GM12892 (cell line): Measurements from ENCODE around the gene CD302.
"Not testable (repeated sequence)": the region's sequence is repeated elsewhere in the genome, so short reads cannot be mapped to it uniquely, and the experiment has no call there.

Experiments used
- DNase-seq: peaks from one replicate; pipeline ENCODE4 v3.0.0; 2011; ENCODE audit not compliant: insufficient read length
- FAIRE-seq: peaks from 2 replicates; lab custom pipeline; 2011; peaks lifted over from hg19 to GRCh38; lab: Jason Lieb, UNC
- POLR2A ChIP-seq: IDR thresholded peaks from 2 replicates; pipeline ENCODE4 v1.6.1; 2011; ENCODE audit warnings: low read depth, low read length, control low read depth
- POLR2AphosphoS5 ChIP-seq: IDR thresholded peaks from 2 replicates; pipeline ENCODE4 v1.6.1; 2011; ENCODE audit warnings: low read depth, low read length, control low read depth
- TAF1 ChIP-seq: IDR thresholded peaks from 2 replicates; pipeline ENCODE4 v1.6.1; 2011; ENCODE audit warnings: low read depth, mild to moderate bottlenecking, control low read depth, low read length, borderline replicate concordance

Gene CD302

DNA sequence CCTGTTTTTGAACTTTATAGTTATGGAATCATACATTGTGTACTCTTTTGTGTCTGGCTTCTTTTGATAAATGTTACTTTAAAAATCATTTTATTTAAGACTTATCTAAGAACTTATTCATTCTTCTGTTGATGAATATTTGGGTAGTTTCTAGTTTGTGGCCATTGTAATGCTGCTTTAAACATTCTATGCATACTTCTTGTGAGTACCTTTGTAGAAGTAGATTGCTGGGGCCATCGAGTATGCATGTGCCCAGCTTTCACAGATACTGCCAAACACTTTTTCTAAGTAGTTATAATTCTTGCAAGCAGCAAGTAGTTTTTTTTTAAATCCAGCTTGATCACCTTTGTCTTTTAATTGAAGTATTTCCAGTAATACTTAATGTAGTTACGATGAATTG, 11.1 kb downstream of the CD302 start:
- TF ChIP-seq POLR2AphosphoS5 (no peak), POLR2A (no peak), TAF1 (no peak)
- DNase-seq (no peak), FAIRE-seq (no peak)

DNA sequence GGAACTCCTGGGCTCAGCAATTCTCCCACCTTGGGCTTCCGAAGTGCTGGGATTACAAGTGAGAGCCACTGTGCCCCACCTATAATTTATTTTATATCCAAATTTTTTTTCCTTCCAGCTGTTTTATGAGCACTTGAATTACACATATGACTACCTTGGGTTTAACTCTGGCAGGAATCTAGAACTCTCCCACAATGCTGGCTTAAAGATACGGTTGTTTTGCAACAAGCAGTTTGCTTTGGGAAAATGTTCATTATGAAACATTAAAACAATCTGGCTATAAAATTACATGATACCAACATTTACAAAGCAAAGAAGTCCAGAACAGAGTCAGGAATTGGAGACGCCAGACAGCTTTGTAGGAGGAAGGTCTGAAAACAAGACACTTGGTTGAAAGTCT, 12.8 kb downstream of the CD302 start:
- FAIRE-seq, result no peak
- TF ChIP-seq POLR2AphosphoS5 (no peak), TAF1 (no peak), POLR2A (no peak)
- DNase-seq, result no peak

GRCh38 chr2:159784744-159785143, 13.3 kb downstream of the CD302 start:
- DNase-seq, FAIRE-seq: not testable (repeated sequence)

- DNase-seq (no peak), FAIRE-seq (no peak)
- TF ChIP-seq POLR2AphosphoS5, result no peak
- no peak for TF ChIP-seq TAF1
- no peak for TF ChIP-seq POLR2A
Measured at GRCh38 chr2:159783556-159783955, 14.5 kb downstream of the CD302 start.

- no peak for TF ChIP-seq TAF1
- no peak for TF ChIP-seq POLR2A
- no peak for TF ChIP-seq POLR2AphosphoS5
- DNase-seq (no peak), FAIRE-seq (no peak)
Measured at GRCh38 chr2:159776321-159776720, 21.7 kb downstream of the CD302 start.

- FAIRE-seq (no peak), DNase-seq (no peak)
- TF ChIP-seq TAF1 (no peak), POLR2A (no peak), POLR2AphosphoS5 (no peak)
Measured at GRCh38 chr2:159775021-159775420, 23.0 kb downstream of the CD302 start.

- no peak for DNase-seq
- no peak for FAIRE-seq
- TF ChIP-seq POLR2AphosphoS5 (0 out of 2 replicates have a peak, but pooled peaks have one; percentile 28), POLR2A (no peak)
Measured at GRCh38 chr2:159774370-159774990, 23.5 kb downstream of the CD302 start.

GRCh38 chr2:159773886-159774285, 24.1 kb downstream of the CD302 start:
- no peak for FAIRE-seq
- TF ChIP-seq POLR2AphosphoS5, result no peak
- no peak for DNase-seq

DNA sequence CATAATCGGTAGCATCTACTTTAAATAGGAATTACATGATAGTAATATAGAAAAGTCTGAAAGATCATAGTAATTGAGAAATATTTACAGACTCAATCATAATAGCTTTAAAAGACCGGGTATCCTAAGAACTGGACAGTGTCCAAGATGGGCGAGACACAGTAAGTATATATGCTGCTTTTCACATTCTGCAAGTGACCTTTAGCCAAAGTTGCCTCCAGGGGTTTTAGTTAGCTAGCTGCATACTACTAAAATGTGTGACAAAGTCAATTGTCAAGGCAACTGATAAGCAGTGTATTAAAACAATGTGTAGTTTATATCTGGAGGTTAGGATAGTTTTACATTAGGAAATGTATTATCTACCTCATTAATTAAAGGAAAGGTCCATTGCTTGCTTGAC, 24.6 kb downstream of the CD302 start:
- FAIRE-seq (peak; percentile 71), DNase-seq (no peak)
- TF ChIP-seq POLR2AphosphoS5 (no peak), TAF1 (no peak), POLR2A (no peak)

DNA sequence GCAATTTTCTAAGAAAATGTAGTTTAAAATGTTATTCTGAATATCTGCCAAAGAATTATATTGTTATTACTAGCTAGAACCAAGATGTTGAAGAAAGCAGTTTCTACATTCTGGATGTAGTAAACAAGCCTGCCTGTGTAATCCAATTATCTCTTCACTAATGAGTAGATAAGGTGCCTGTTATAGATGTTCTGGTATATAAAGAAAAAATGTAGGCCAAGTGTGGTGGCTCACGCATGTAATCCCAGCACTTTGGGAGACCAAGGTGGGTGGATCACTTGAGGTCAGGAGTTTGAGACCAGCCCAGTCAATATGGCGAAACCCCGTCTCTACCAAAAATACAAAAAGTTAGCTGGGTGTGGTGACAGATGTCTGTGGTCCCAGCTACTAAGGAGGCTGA, 28.9 kb downstream of the CD302 start:
- FAIRE-seq, result no peak
- TF ChIP-seq POLR2A, result no peak
- TF ChIP-seq POLR2AphosphoS5, result no peak
- DNase-seq, result no peak

- no peak for FAIRE-seq
- DNase-seq, result no peak
- no peak for TF ChIP-seq POLR2A
- TF ChIP-seq POLR2AphosphoS5, result no peak
- TF ChIP-seq TAF1, result no peak
Measured at GRCh38 chr2:159762075-159762474, 35.9 kb downstream of the CD302 start.

DNA sequence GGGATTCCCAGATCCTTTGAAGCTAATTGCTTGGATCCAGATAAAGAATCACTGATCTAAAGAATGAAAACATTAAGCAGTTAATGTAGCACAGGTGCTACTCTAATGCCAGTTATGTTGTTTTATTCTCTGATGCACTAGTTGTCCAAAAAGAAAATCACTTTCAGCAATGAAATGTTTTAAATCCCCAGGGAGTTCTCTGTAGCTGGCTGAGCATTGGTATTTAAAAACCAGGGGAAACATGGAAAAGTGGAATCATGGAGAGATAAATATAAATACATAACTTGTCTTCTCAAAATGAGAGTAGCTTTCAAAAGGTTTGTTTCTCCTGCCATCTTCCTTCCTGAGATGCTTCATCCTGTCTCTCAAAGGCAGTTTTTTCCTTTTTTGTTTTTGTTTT, 37.7 kb downstream of the CD302 start:
- DNase-seq (no peak), FAIRE-seq (no peak)
- TF ChIP-seq POLR2A (no peak), TAF1 (no peak), POLR2AphosphoS5 (no peak)

- TF ChIP-seq POLR2A, result no peak
- no peak for TF ChIP-seq TAF1
- TF ChIP-seq POLR2AphosphoS5, result no peak
- DNase-seq (no peak), FAIRE-seq (no peak)
Measured at GRCh38 chr2:159759577-159759976, 38.4 kb downstream of the CD302 start.
